CD8-positive, alpha-beta memory T cell (primary cell): ENCODE measurements around the gene CDHR1. TPM values are rescaled to one million over a fixed set of nuclear protein-coding genes. Genes with fewer than 3 reads are reported as not detected.

Experiments
- polyA plus RNA-seq: library from polyadenylated mRNA; unstranded; fragments of 300-500 nt; fragmentation: Illumina TruSeq; gene quantifications from one replicate; pipeline ENCODE4 v1.2.3, GENCODE V29; 2021
- total RNA-seq, 2 experiments: library from RNA; stranded (reverse); gene quantifications; one replicate each; pipeline ENCODE4 v1.2.3, GENCODE V29; 2021

Gene CDHR1
- total and polyA plus RNA-seq, 3 experiments from 2014 or later = 1.4 to 1.7 (median 1.4) TPM

Other genes starting within 250 kb of the CDHR1 start
- 100 to 1,000 TPM; 218 TPM for gene GHITM, start 55.0 kb upstream of the CDHR1 start, total RNA-seq
- gene GHITM, start 55.0 kb upstream of the CDHR1 start, polyA plus RNA-seq = 294 TPM
- not detected for gene GPR15LG, start 20.7 kb upstream of the CDHR1 start, total RNA-seq
- not detected for gene GPR15LG, start 20.7 kb upstream of the CDHR1 start, polyA plus RNA-seq
- not detected for gene LRIT2, start 31.0 kb downstream of the CDHR1 start, total RNA-seq
- not detected for gene LRIT2, start 31.0 kb downstream of the CDHR1 start, polyA plus RNA-seq
- not detected for gene LRIT1, start 47.0 kb downstream of the CDHR1 start, total RNA-seq
- not detected for gene LRIT1, start 47.0 kb downstream of the CDHR1 start, polyA plus RNA-seq
- gene RGR, start 50.5 kb downstream of the CDHR1 start, total RNA-seq = not detected
- gene RGR, start 50.5 kb downstream of the CDHR1 start, polyA plus RNA-seq = not detected
- 10 to 100 TPM; 62.6 to 74.5 TPM for gene CCSER2, start 134.1 kb downstream of the CDHR1 start, total RNA-seq
- gene CCSER2, start 134.1 kb downstream of the CDHR1 start, polyA plus RNA-seq = 114 TPM